ENCODE results near the gene PCDHGA9.

Gene PCDHGA9

DNA sequence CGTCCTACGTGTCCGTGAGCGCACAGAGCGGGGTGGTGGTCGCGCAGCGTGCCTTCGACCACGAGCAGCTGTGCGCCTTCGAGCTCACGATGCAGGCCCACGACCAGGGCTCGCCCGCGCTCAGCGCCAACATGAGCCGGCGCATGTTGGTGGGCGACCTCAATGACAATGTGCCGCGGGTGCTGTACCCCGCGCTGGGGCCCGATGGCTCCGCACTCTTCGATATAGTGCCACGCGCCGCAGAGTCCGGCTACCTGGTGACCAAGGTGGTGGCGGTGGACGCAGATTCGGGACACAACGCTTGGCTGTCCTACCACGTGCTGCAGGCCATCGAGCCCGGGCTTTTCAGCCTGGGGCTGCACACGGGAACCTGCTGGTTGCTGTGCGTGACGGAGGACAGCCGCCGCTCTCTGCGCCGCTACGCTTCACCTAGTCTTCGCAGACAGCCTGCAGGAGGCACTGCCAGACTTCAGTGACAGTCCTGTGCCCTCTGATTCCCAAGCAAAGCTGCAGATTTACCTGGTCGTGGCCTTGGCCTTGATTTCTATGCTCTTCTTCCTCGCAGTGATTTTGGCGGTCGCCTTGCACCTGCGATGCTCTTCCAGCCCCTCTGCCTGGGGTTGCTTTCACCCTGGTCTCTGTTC lies 25.3 kb downstream of the PCDHGA9 start:
- TF ChIP-seq FOXP2 (optimal IDR thresholded peaks at IDR 0.05; ENCODE audit: borderline replicate concordance, extremely low read depth, extremely low read length, insufficient read depth), result no peak
- TF ChIP-seq SIN3A (IDR thresholded peaks at IDR 0.05; ENCODE audit: borderline replicate concordance, insufficient read depth, low read length), result no peak
- TF ChIP-seq, protein P1, sequence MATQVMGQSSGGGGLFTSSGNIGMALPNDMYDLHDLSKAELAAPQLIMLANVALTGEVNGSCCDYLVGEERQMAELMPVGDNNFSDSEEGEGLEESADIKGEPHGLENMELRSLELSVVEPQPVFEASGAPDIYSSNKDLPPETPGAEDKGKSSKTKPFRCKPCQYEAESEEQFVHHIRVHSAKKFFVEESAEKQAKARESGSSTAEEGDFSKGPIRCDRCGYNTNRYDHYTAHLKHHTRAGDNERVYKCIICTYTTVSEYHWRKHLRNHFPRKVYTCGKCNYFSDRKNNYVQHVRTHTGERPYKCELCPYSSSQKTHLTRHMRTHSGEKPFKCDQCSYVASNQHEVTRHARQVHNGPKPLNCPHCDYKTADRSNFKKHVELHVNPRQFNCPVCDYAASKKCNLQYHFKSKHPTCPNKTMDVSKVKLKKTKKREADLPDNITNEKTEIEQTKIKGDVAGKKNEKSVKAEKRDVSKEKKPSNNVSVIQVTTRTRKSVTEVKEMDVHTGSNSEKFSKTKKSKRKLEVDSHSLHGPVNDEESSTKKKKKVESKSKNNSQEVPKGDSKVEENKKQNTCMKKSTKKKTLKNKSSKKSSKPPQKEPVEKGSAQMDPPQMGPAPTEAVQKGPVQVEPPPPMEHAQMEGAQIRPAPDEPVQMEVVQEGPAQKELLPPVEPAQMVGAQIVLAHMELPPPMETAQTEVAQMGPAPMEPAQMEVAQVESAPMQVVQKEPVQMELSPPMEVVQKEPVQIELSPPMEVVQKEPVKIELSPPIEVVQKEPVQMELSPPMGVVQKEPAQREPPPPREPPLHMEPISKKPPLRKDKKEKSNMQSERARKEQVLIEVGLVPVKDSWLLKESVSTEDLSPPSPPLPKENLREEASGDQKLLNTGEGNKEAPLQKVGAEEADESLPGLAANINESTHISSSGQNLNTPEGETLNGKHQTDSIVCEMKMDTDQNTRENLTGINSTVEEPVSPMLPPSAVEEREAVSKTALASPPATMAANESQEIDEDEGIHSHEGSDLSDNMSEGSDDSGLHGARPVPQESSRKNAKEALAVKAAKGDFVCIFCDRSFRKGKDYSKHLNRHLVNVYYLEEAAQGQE (IDR thresholded peaks at IDR 0.05; ENCODE audit: insufficient read depth in 1 of 2, low read depth in 2 of 2, low read length in 2 of 2), result no peak
- TF ChIP-seq POLR2AphosphoS5 (IDR thresholded peaks at IDR 0.05; ENCODE audit: low read depth, low read length), result no peak
- TF ChIP-seq TAF1 (IDR thresholded peaks at IDR 0.05; ENCODE audit: borderline replicate concordance, insufficient read depth, low read length), result no peak

DNA sequence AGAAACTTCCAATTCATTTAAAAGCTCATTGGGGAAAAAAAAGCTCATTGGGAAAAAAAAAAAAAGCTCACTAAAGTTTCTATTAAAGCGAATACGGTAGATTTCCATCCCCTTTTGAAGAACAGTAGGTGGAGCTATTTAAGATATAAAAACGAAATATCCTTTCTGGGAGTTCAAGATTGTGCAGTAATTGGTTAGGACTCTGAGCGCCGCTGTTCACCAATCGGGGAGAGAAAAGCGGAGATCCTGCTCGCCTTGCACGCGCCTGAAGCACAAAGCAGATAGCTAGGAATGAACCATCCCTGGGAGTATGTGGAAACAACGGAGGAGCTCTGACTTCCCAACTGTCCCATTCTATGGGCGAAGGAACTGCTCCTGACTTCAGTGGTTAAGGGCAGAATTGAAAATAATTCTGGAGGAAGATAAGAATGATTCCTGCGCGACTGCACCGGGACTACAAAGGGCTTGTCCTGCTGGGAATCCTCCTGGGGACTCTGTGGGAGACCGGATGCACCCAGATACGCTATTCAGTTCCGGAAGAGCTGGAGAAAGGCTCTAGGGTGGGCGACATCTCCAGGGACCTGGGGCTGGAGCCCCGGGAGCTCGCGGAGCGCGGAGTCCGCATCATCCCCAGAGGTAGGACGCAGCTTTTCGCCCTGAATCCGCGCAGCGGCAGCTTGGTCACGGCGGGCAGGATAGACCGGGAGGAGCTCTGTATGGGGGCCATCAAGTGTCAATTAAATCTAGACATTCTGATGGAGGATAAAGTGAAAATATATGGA lies 27.9 kb downstream of the PCDHGA9 start, which contains the start of gene PCDHGA12:
TSS of gene PCDHGA12 (plus strand) at position 176 of the 782 bp plus-strand sequence. CDS start at position 429, 253 bp downstream.
- TF ChIP-seq SIN3A (IDR thresholded peaks at IDR 0.05; ENCODE audit: borderline replicate concordance, insufficient read depth, low read length) (no peak), TAF1 (IDR thresholded peaks at IDR 0.05; ENCODE audit: borderline replicate concordance, insufficient read depth, low read length) (no peak)
- TF ChIP-seq, protein P1 (IDR thresholded peaks at IDR 0.05; ENCODE audit: insufficient read depth in 1 of 2, low read depth in 2 of 2, low read length in 2 of 2), result no peak

DNA sequence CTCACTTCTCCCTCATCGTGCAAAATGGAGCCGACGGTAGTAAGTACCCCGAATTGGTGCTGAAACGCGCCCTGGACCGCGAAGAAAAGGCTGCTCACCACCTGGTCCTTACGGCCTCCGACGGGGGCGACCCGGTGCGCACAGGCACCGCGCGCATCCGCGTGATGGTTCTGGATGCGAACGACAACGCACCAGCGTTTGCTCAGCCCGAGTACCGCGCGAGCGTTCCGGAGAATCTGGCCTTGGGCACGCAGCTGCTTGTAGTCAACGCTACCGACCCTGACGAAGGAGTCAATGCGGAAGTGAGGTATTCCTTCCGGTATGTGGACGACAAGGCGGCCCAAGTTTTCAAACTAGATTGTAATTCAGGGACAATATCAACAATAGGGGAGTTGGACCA lies 28.7 kb downstream of the PCDHGA9 start:
- TF ChIP-seq, protein P1 (IDR thresholded peaks at IDR 0.05; ENCODE audit: insufficient read depth in 1 of 2, low read depth in 2 of 2, low read length in 2 of 2), result no peak
- TF ChIP-seq TAF1 (IDR thresholded peaks at IDR 0.05; ENCODE audit: borderline replicate concordance, insufficient read depth, low read length) (no peak), FOXP2 (optimal IDR thresholded peaks at IDR 0.05; ENCODE audit: borderline replicate concordance, extremely low read depth, extremely low read length, insufficient read depth) (no peak), POLR2AphosphoS5 (IDR thresholded peaks at IDR 0.05; ENCODE audit: low read depth, low read length) (no peak), SIN3A (IDR thresholded peaks at IDR 0.05; ENCODE audit: borderline replicate concordance, insufficient read depth, low read length) (no peak)

DNA sequence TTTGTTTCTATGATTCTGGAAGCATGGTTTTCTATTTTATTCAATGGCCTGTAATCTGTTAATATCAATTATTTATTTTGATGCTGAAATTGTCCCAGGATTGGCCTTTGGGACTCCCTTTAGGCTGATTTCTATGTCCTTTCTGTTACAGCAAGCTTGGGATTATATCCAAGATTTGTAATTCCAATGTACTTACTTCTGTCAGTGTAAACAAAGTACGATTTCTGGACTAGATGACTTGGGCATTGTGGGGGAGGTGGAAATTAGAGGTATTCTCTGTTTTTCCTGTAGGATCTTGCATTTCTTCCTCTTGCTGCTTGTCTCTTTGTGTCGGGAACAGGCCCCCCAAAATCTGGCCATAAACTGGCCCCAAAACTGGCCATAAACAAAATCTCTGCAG lies 31.4 kb downstream of the PCDHGA9 start:
- TF ChIP-seq, protein P1 (IDR thresholded peaks at IDR 0.05; ENCODE audit: insufficient read depth in 1 of 2, low read depth in 2 of 2, low read length in 2 of 2), result no peak
- no peak for TF ChIP-seq FOXP2 (optimal IDR thresholded peaks at IDR 0.05; ENCODE audit: borderline replicate concordance, extremely low read depth, extremely low read length, insufficient read depth)
- TF ChIP-seq TAF1 (IDR thresholded peaks at IDR 0.05; ENCODE audit: borderline replicate concordance, insufficient read depth, low read length), result no peak
- TF ChIP-seq SIN3A (IDR thresholded peaks at IDR 0.05; ENCODE audit: borderline replicate concordance, insufficient read depth, low read length), result no peak
- no peak for TF ChIP-seq POLR2AphosphoS5 (IDR thresholded peaks at IDR 0.05; ENCODE audit: low read depth, low read length)
